DOHH2 (cell line): ENCODE results near the gene CNPY1.

Source experiments
- H3F3A ChIP-seq: fragments of 200-600 bp; sonication (generic), shearing (Covaris generic); 2 replicates; pipeline ENCODE4 v1.6.0; 2016; ENCODE audit warnings: antibody characterized with exemption, mild to moderate bottlenecking; ENCODE audit not compliant: control insufficient read depth, insufficient read depth
- H3K27ac ChIP-seq: fragments of 200-600 bp; sonication (generic); 2 replicates; pipeline ENCODE4 v1.5.1; 2014; ENCODE audit warnings: low read depth, mild to moderate bottlenecking, low read length, moderate library complexity
- H3K27me3 ChIP-seq: fragments of 200-600 bp; sonication (generic); 2 replicates; pipeline ENCODE4 v1.6.1; 2014; ENCODE audit warnings: mild to moderate bottlenecking, low read length, mixed read lengths; ENCODE audit not compliant: control insufficient read depth
- H3K36me3 ChIP-seq: fragments of 200-600 bp; sonication (generic); 2 replicates; pipeline ENCODE4 v1.6.1; 2014; ENCODE audit warnings: mild to moderate bottlenecking, low read length, moderate library complexity, mixed read lengths; ENCODE audit not compliant: control insufficient read depth
- H3K4me1 ChIP-seq: fragments of 200-600 bp; sonication (generic); 2 replicates; pipeline ENCODE4 v1.6.1; 2014; ENCODE audit warnings: mild to moderate bottlenecking, low read length, mixed read lengths; ENCODE audit not compliant: control insufficient read depth
- H3K4me2 ChIP-seq: fragments of 200-600 bp; sonication (generic); 2 replicates; pipeline ENCODE4 v1.6.0; 2014; ENCODE audit warnings: mild to moderate bottlenecking, low read length, moderate library complexity
- H3K4me3 ChIP-seq: fragments of 200-600 bp; sonication (generic); 2 replicates; pipeline ENCODE4 v1.5.1; 2014; ENCODE audit warnings: mild to moderate bottlenecking, low read length, mixed read lengths
- H3K79me2 ChIP-seq: fragments of 200-600 bp; sonication (generic); 2 replicates; pipeline ENCODE4 v1.6.1; 2014; ENCODE audit warnings: mild to moderate bottlenecking, low read length, mixed read lengths; ENCODE audit not compliant: control insufficient read depth
- H3K9me2 ChIP-seq: fragments of 200-600 bp; sonication (generic); replicated peaks from 2 replicates; pipeline ENCODE4 v1.6.1; 2014; ENCODE audit warnings: mild to moderate bottlenecking, low read length, mixed read lengths; ENCODE audit not compliant: control insufficient read depth
- H3K9me3 ChIP-seq: fragments of 200-600 bp; sonication (generic); 2 replicates; pipeline ENCODE4 v1.6.1; 2014; ENCODE audit warnings: antibody characterized with exemption, low read length, mixed read lengths; ENCODE audit not compliant: control insufficient read depth, insufficient read depth
- H4K20me1 ChIP-seq: fragments of 200-600 bp; sonication (generic); 2 replicates; pipeline ENCODE4 v1.6.0; 2014; ENCODE audit warnings: low read depth, mild to moderate bottlenecking, antibody characterized with exemption, low read length, moderate library complexity; ENCODE audit not compliant: control insufficient read depth, insufficient read depth
- EZH2phosphoT487 ChIP-seq: fragments of 200-600 bp; sonication (generic); IDR thresholded peaks from 2 replicates; pipeline ENCODE4 v1.6.1; 2017; ENCODE audit warnings: borderline replicate concordance, mild to moderate bottlenecking, antibody characterized with exemption, low read length, moderate library complexity, mixed read lengths
- TF ChIP-seq, protein P1 (sequence below): fragments of 200-600 bp; sonication (generic); IDR thresholded peaks from one replicate; pipeline ENCODE4 v1.5.1; 2014; ENCODE audit warnings: antibody characterized with exemption, mild to moderate bottlenecking, low read depth, low read length; ENCODE audit not compliant: poor library complexity, severe bottlenecking

CNPY1 gene

DNA sequence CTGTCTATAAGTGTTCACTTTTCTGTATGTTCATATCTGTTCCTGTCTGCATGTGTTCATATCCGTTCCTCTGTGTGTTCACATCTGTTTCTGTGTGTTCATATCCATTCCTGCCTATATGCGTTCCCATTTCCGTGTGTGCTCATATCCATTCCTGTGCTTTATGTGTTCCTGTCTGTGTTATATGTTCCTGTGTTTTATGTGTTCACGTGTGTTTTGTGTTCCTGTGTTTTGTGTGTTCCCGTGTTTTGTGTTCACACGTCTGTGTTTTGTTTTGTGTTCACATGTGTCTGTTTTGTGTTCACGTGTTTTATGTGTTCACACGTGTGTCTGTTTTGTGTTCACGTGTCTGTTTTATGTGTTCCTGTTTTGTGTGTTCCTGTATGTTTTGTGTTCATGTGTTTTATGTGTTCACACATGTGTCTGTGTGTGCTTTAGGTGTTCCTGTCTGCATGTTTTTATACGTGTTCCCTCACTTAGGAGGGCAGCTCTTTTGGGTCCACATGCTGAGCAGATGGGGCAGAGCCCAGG, 42.2 kb upstream of the CNPY1 start:
- Histone ChIP-seq H4K20me1 (no peaks in the 10 kb centered on the region; the same call in 1 of the 2 replicates), H3K4me2 (no peak overlapping the region), H3K9me3 (no peaks in the 10 kb centered on the region), H3K79me2 (no peaks in the 10 kb centered on the region), H3K27me3 (peaks cover 13% of the 10 kb centered on the region; the same call in 1 of the 2 replicates), H3K36me3 (no peaks in the 10 kb centered on the region), H3F3A (no peaks in the 10 kb centered on the region), H3K4me1 (no peaks in the 10 kb centered on the region), H3K4me3 (no peak overlapping the region), H3K27ac (no peak overlapping the region), H3K9me2 (no peaks in the 10 kb centered on the region)
- TF ChIP-seq, protein P1, sequence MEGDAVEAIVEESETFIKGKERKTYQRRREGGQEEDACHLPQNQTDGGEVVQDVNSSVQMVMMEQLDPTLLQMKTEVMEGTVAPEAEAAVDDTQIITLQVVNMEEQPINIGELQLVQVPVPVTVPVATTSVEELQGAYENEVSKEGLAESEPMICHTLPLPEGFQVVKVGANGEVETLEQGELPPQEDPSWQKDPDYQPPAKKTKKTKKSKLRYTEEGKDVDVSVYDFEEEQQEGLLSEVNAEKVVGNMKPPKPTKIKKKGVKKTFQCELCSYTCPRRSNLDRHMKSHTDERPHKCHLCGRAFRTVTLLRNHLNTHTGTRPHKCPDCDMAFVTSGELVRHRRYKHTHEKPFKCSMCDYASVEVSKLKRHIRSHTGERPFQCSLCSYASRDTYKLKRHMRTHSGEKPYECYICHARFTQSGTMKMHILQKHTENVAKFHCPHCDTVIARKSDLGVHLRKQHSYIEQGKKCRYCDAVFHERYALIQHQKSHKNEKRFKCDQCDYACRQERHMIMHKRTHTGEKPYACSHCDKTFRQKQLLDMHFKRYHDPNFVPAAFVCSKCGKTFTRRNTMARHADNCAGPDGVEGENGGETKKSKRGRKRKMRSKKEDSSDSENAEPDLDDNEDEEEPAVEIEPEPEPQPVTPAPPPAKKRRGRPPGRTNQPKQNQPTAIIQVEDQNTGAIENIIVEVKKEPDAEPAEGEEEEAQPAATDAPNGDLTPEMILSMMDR, result no peak
- TF ChIP-seq EZH2phosphoT487, result no peak

DNA sequence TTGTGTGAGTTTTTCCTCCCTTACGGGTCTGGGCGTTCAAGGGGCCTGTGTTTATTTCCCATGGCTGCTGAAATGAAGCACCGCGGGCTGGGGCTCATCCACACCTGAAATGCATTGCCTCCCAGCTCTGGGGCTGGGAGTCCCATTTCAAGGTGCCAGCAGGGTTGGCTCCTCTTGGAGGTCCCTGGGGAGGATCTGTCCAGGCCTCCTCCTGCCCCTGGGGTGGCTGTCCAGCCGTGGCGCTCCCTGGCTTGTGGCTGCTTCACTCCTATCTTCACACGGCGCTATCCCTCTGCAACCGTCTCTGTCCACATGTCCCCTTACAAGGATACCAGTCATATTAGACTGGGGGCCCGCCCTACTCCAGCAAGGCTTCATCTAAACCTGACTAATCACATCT, 41.1 kb upstream of the CNPY1 start:
- H3K4me3 ChIP-seq, result no peak overlapping the region
- H4K20me1 ChIP-seq, result no peaks in the 10 kb centered on the region; the same call in 1 of the 2 replicates
- peaks cover 19% of the 10 kb centered on the region; the same call in 1 of the 2 replicates for H3K27me3 ChIP-seq
- no peaks in the 10 kb centered on the region for H3K4me1 ChIP-seq
- no peaks in the 10 kb centered on the region for H3K9me2 ChIP-seq
- no peaks in the 10 kb centered on the region for H3K9me3 ChIP-seq
- no peaks in the 10 kb centered on the region for H3F3A ChIP-seq
- H3K27ac ChIP-seq, result no peak overlapping the region
- H3K79me2 ChIP-seq, result no peaks in the 10 kb centered on the region
- no peaks in the 10 kb centered on the region for H3K36me3 ChIP-seq
- TF ChIP-seq, protein P1, result no peak
- TF ChIP-seq EZH2phosphoT487, result no peak
- no peak overlapping the region for H3K4me2 ChIP-seq

GRCh38 chr7:155586843-155587440, 40.6 kb upstream of the CNPY1 start:
- Histone ChIP-seq H3F3A (no peaks in the 10 kb centered on the region), H3K4me2 (no peak overlapping the region), H3K79me2 (no peaks in the 10 kb centered on the region), H4K20me1 (no peaks in the 10 kb centered on the region; the same call in 1 of the 2 replicates), H3K36me3 (no peaks in the 10 kb centered on the region), H3K9me2 (no peaks in the 10 kb centered on the region), H3K4me1 (no peaks in the 10 kb centered on the region), H3K27me3 (peaks cover 19% of the 10 kb centered on the region; the same call in 1 of the 2 replicates), H3K27ac (no peak overlapping the region), H3K9me3 (no peaks in the 10 kb centered on the region), H3K4me3 (no peak overlapping the region)
- TF ChIP-seq, protein P1, result no peak
- no peak for TF ChIP-seq EZH2phosphoT487
